ENCODE measurements around the gene VAV2. TPM values are rescaled to one million over a fixed set of nuclear protein-coding genes. Genes with fewer than 3 reads are reported as not detected.

VAV2 gene
- total and polyA plus RNA-seq, 7 donors, result 3.8 to 23.3 (median 7.2) TPM

GRCh38 chr9:133943781-133944745 lies 48.1 kb downstream of the VAV2 start:
- intact Hi-C loops (cut with DNase I), result no loop called here
- Histone ChIP-seq H3K27ac (no peak overlapping the region), H3K27me3 (no peaks in the 10 kb centered on the region), H3K9me3 (no peaks in the 10 kb centered on the region), H3K4me1 (no peaks in the 10 kb centered on the region), H3K4me3 (no peak overlapping the region), H3K36me3 (no peaks in the 10 kb centered on the region)
- TF ChIP-seq POLR2AphosphoS5 (IDR thresholded peaks at IDR 0.05), result no peak
- TF ChIP-seq EP300 (IDR thresholded peaks at IDR 0.05), result no peak
- TF ChIP-seq, protein P1, sequence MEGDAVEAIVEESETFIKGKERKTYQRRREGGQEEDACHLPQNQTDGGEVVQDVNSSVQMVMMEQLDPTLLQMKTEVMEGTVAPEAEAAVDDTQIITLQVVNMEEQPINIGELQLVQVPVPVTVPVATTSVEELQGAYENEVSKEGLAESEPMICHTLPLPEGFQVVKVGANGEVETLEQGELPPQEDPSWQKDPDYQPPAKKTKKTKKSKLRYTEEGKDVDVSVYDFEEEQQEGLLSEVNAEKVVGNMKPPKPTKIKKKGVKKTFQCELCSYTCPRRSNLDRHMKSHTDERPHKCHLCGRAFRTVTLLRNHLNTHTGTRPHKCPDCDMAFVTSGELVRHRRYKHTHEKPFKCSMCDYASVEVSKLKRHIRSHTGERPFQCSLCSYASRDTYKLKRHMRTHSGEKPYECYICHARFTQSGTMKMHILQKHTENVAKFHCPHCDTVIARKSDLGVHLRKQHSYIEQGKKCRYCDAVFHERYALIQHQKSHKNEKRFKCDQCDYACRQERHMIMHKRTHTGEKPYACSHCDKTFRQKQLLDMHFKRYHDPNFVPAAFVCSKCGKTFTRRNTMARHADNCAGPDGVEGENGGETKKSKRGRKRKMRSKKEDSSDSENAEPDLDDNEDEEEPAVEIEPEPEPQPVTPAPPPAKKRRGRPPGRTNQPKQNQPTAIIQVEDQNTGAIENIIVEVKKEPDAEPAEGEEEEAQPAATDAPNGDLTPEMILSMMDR (IDR thresholded peaks at IDR 0.05), result no peak
- no peak for TF ChIP-seq POLR2A (IDR thresholded peaks at IDR 0.05)
- 88 to 89% methylated on average over 30 of the region's 30 CpGs for WGBS, 2 donors
- peak; percentile 60 for DNase-seq

GRCh38 chr9:133943036-133943780 lies 48.9 kb downstream of the VAV2 start:
- no peaks in the 10 kb centered on the region for H3K36me3 ChIP-seq
- TF ChIP-seq EP300 (IDR thresholded peaks at IDR 0.05), result no peak
- no peak for TF ChIP-seq POLR2A (IDR thresholded peaks at IDR 0.05)
- TF ChIP-seq, protein P1 (IDR thresholded peaks at IDR 0.05), result no peak
- TF ChIP-seq POLR2AphosphoS5 (IDR thresholded peaks at IDR 0.05), result no peak
- H3K27me3 ChIP-seq, result no peaks in the 10 kb centered on the region
- no peaks in the 10 kb centered on the region for H3K9me3 ChIP-seq
- H3K4me3 ChIP-seq, result no peak overlapping the region
- DNase-seq, result peak; percentile 50
- 91 to 93% methylated on average over 17 of the region's 17 CpGs for WGBS, 2 donors
- no peak overlapping the region for H3K27ac ChIP-seq
- intact Hi-C loops (cut with DNase I), result no loop called here
- H3K4me1 ChIP-seq, result no peaks in the 10 kb centered on the region

DNA sequence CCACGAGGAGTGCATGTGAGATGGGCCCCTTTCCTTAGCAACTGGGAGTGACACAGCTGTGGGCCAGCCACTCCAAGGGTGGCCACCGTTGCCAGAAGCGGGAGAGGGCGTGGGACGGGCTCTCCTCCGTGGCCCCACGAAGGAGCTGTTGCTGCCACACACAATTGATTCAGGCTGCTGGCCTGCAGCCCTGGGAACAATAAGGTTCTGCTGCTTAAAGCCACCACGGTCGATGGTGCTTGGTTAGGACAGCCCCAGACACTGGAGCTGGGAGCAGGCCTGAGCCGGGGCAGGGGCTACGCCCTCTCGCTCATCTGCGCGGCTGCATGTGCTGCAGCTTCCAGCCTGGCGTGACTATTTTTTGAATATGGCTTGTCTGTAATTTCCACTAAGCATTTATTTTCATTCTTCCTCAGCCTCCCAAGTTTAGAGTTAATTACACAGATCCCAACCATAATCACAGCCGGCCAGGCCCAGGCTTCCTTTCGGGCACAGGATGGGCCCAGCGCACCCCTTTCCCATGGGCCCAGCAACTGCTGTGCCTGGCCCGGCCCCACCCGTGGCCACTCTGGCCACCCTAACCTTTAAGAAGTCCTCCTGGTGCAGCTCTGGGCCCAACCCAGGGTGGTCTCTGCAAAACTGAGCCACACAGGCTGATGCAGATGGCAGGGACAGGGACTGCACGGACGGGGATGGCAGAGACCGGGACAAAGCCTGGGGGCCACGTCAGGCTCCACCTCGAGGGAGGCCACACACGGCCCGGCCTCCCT lies 49.7 kb downstream of the VAV2 start:
- 93% methylated on average over 27 of the region's 27 CpGs for WGBS, 2 donors
- DNase-seq, result peak; percentile 49
- H3K9me3 ChIP-seq, result no peaks in the 10 kb centered on the region
- no peak overlapping the region for H3K27ac ChIP-seq
- TF ChIP-seq POLR2A (IDR thresholded peaks at IDR 0.05), result no peak
- TF ChIP-seq POLR2AphosphoS5 (IDR thresholded peaks at IDR 0.05), result no peak
- TF ChIP-seq, protein P1 (IDR thresholded peaks at IDR 0.05), result no peak
- TF ChIP-seq EP300 (IDR thresholded peaks at IDR 0.05), result no peak
- no peaks in the 10 kb centered on the region for H3K27me3 ChIP-seq
- intact Hi-C loops (cut with DNase I), result no loop called here
- no peak overlapping the region for H3K4me3 ChIP-seq
- no peaks in the 10 kb centered on the region for H3K4me1 ChIP-seq
- peaks cover 0 to 7% (median 0%) of the 10 kb centered on the region in 4 donors for H3K36me3 ChIP-seq

- 90 to 94% methylated on average over 12 of the region's 12 CpGs for WGBS, 2 donors
- no peak for TF ChIP-seq POLR2AphosphoS5 (IDR thresholded peaks at IDR 0.05)
- TF ChIP-seq POLR2A (IDR thresholded peaks at IDR 0.05), result no peak
- no peak for TF ChIP-seq EP300 (IDR thresholded peaks at IDR 0.05)
- TF ChIP-seq, protein P1 (IDR thresholded peaks at IDR 0.05), result no peak
- Histone ChIP-seq H3K4me3 (no peak overlapping the region), H3K27me3 (no peaks in the 10 kb centered on the region), H3K9me3 (no peaks in the 10 kb centered on the region), H3K4me1 (peaks cover 0 to 9% (median 7%) of the 10 kb centered on the region in 4 donors), H3K27ac (no peak overlapping the region), H3K36me3 (peaks cover 0 to 7% (median 0%) of the 10 kb centered on the region in 4 donors)
- no peak for DNase-seq
- intact Hi-C loops (cut with DNase I), result no loop called here
Observed at GRCh38 chr9:133939845-133940244, 52.3 kb downstream of the VAV2 start.

Data from sigmoid colon (tissue), 7 donors.